K562 (cell line): ENCODE data around the gene FBLN2. TPM values are rescaled to one million over a fixed set of nuclear protein-coding genes. Genes with fewer than 3 reads are reported as not detected.

ENCODE experiments used
- ARID4B ChIP-seq: sonication (generic); formaldehyde crosslinking; IDR thresholded peaks from 2 replicates; pipeline ENCODE4 v1.8.0; 2022; ENCODE audit warnings: mild to moderate bottlenecking, missing genetic modification reagents
- ATF3 ChIP-seq, 2 experiments: fragments of 450-650 bp in 1 of 2; sonication (generic) in 1 of 2; formaldehyde crosslinking in 1 of 2; IDR thresholded peaks in 1 of 2; conservative IDR thresholded peaks in 1 of 2; 2 replicates each; pipeline versions ENCODE4 v1.6.1 to v1.8.1; 2016 to 2023; ENCODE audit warnings: mild to moderate bottlenecking in 2 of 2, moderate library complexity in 2 of 2, inconsistent platforms in 1 of 2, missing genetic modification reagents in 1 of 2
- BCLAF1 ChIP-seq, 2 experiments: fragments of 450-650 bp in 1 of 2; IDR thresholded peaks; 2 replicates each; pipeline ENCODE4 v1.6.1; 2011 to 2017; ENCODE audit warnings: low read depth in 2 of 2, antibody characterized with exemption in 1 of 2, borderline replicate concordance in 1 of 2, low read length in 1 of 2, mild to moderate bottlenecking in 1 of 2, mixed read lengths in 1 of 2; ENCODE audit not compliant: control insufficient read depth in 1 of 2
- CCAR2 ChIP-seq: fragments of 200-400 bp; formaldehyde crosslinking; IDR thresholded peaks from 2 replicates; pipeline ENCODE4 v1.6.1; 2017; ENCODE audit warnings: mild to moderate bottlenecking, low read depth, low read length
- DIDO1 ChIP-seq: fragments of 450-650 bp; IDR thresholded peaks from 2 replicates; pipeline ENCODE4 v1.6.1; 2016; ENCODE audit warnings: low read depth, missing biosample characterization, missing genetic modification characterization
- ELK3 ChIP-seq: fragments of 450-650 bp; formaldehyde crosslinking; IDR thresholded peaks from 2 replicates; pipeline ENCODE4 v1.4.0; 2020; ENCODE audit warnings: mild to moderate bottlenecking
- EZH2 ChIP-seq: IDR thresholded peaks from 2 replicates; pipeline ENCODE4 v1.6.1; 2012; ENCODE audit warnings: low read depth, mild to moderate bottlenecking, inconsistent platforms, low read length, borderline replicate concordance
- HNRNPK ChIP-seq: fragments of 200-400 bp; formaldehyde crosslinking; IDR thresholded peaks from one replicate; pipeline ENCODE4 v1.6.1; 2018; ENCODE audit warnings: mild to moderate bottlenecking, low read depth, low read length; ENCODE audit not compliant: poor library complexity, severe bottlenecking
- THRB ChIP-seq: fragments of 450-650 bp; formaldehyde crosslinking; conservative IDR thresholded peaks from 2 replicates; pipeline ENCODE4 v1.4.0; 2022; ENCODE audit warnings: mild to moderate bottlenecking, missing genetic modification characterization
- ZBTB49 ChIP-seq: sonication (generic); formaldehyde crosslinking; IDR thresholded peaks from 2 replicates; pipeline ENCODE4 v1.8.0; 2022; ENCODE audit warnings: missing genetic modification reagents, mild to moderate bottlenecking, borderline replicate concordance
- polyA plus RNA-seq, 8 experiments: library from polyadenylated mRNA; depleted of rRNA in 4 of 8; stranded (reverse) in 5 of 8; unstranded in 3 of 8; fragments of >200 nt; fragmentation: Nextera tagmentation in 2 of 8; fragmentation: Illumina TruSeq in 1 of 8; extraction: Ambion mirVana in 2 of 8; extraction: Trizol in 1 of 8; gene quantifications; 2 replicates each; pipeline versions ENCODE4 v1.2.1 to v1.2.3, GENCODE V29; 2011 to 2014; ENCODE audit warnings: inconsistent platforms in 1 of 8, missing spikeins in 1 of 8
- total RNA-seq, 7 experiments: library from RNA; depleted of rRNA in 6 of 7; stranded (reverse); fragments of >200 nt in 6 of 7; fragmentation: Illumina TruSeq in 2 of 7; extraction: Trizol in 2 of 7; gene quantifications; 2 replicates each; pipeline versions ENCODE4 v1.2.1 to v1.2.3, GENCODE V29; 2011 to 2021; ENCODE audit warnings: low replicate concordance in 1 of 7

Gene FBLN2
- total and polyA plus RNA-seq, 9 of the 15 experiments (the other 6 are each of a cell fraction or from before 2014, with no cell fraction given) = 0.03 to 0.10 (median 0.04) TPM; not detected in 6

- TF ChIP-seq BCLAF1 (IDR thresholded peaks at IDR 0.05; ENCODE audit: borderline replicate concordance in 1 of 2, control insufficient read depth in 1 of 2, low read depth in 2 of 2, low read length in 1 of 2) (no peak), THRB (CRISPR knock-in tag) (no peak), ELK3 (CRISPR knock-in tag) (no peak), ATF3 (IDR thresholded peaks at IDR 0.05) (peak; percentile 58; the same call in 1 of the 2 replicates), ATF3 (CRISPR knock-in tag; conservative IDR thresholded peaks at IDR 0.05) (no peak), CCAR2 (no peak), DIDO1 (tag) (no peak), ARID4B (CRISPR knock-in tag) (no peak), ZBTB49 (CRISPR knock-in tag) (no peak), EZH2 (no peak), HNRNPK (no peak)
Observed at GRCh38 chr3:13588221-13588701, 39.3 kb downstream of the FBLN2 start (continued).
